Prostate gland (tissue), 2 donors: Measurements from ENCODE around the gene NUP210. TPM values are rescaled to one million over a fixed set of nuclear protein-coding genes. Genes with fewer than 3 reads are reported as not detected.

Experiments
- DNase-seq: peaks from one replicate; pipeline ENCODE4 v3.0.0-alpha.2; 2019; ENCODE audit warnings: low spot score
- H3K27ac ChIP-seq, 2 donors: fragments of 200-600 bp; sonication (generic); 2 replicates each; pipeline ENCODE4 v1.5.1; 2017 to 2019
- H3K27me3 ChIP-seq: fragments of 200-600 bp; sonication (generic); replicated peaks from 2 replicates; pipeline ENCODE4 v1.5.1; 2019; ENCODE audit not compliant: insufficient read depth
- H3K36me3 ChIP-seq, 2 donors: fragments of 200-600 bp; sonication (generic); 1 replicate in 1 of 2; 2 replicates in 1 of 2; pipeline versions ENCODE4 v1.5.1 to v1.8.1; 2017 to 2019
- H3K4me1 ChIP-seq: fragments of 200-600 bp; sonication (generic); replicated peaks from 2 replicates; pipeline ENCODE4 v1.5.1; 2019
- H3K4me3 ChIP-seq, 2 donors: fragments of 200-600 bp; sonication (generic); 2 replicates each; pipeline ENCODE4 v1.5.1; 2017 to 2019
- H3K9me3 ChIP-seq: fragments of 200-600 bp; sonication (generic); 2 replicates; pipeline ENCODE4 v1.5.1; 2017
- POLR2A ChIP-seq: fragments of 450-650 bp; IDR thresholded peaks from one replicate; pipeline ENCODE4 v1.6.1; 2016; ENCODE audit warnings: antibody characterized with exemption, mild to moderate bottlenecking
- POLR2AphosphoS5 ChIP-seq: sonication (generic); formaldehyde crosslinking; IDR thresholded peaks from one replicate; pipeline ENCODE4 v1.6.1; 2017; ENCODE audit warnings: antibody characterized with exemption
- WGBS: methylation state at CpG from one replicate; pipeline ENCODE4 v1.1.5; 2018; 5-methylcytosine and 5-hydroxymethylcytosine counted together
- intact Hi-C: fragments of 100-400 bp; cut with DNase I; formaldehyde crosslinking; loops from one replicate; pipeline ENCODE4 v1.14.2; 2022
- total RNA-seq, 2 donors: library from RNA; depleted of rRNA; stranded (reverse); fragments of >200 nt; gene quantifications; one replicate each; pipeline ENCODE4 v1.1.0, GENCODE V29; 2016
- TF ChIP-seq, protein P1 (sequence below), 4 experiments: fragments of 200-600 bp in 2 of 4; fragments of 450-650 bp in 2 of 4; sonication (generic) in 2 of 4; IDR thresholded peaks; 1 replicate in 3 of 4; 2 replicates in 1 of 4; pipeline ENCODE4 v1.5.1; 2016 to 2019; ENCODE audit warnings: antibody characterized with exemption in 4 of 4, mild to moderate bottlenecking in 2 of 4, moderate library complexity in 2 of 4

NUP210 gene
- total RNA-seq, 2 donors from 2014 or later, result 10.6 to 31.2 TPM

DNA sequence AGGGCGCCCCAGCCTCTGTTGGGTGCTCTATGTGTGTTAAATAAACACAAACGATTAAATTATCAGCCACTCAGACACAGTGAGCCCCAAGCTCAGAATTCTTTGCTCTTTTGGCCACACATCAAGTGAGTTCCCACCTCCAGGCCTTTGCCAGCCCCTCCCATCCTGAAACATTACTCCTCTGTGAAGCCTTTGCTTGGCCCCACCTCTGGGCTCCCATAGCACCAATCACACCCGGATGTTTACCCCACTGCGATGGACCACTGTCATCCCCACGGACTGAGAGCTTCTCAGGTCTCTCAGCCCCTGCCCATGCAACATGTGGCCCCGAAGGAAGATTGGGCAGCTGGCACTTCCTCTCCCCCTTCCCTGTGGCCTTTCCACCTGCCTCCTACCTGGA is 85.1 kb downstream of the NUP210 start:
- 55% methylated on average over 6 of the region's 6 CpGs for WGBS
- H3K36me3 ChIP-seq, result no peaks in the 10 kb centered on the region
- intact Hi-C loops, result no loop called here

GRCh38 chr3:13333236-13333897 is 86.8 kb downstream of the NUP210 start:
- no peak for DNase-seq
- Histone ChIP-seq H3K36me3 (no peaks in the 10 kb centered on the region), H3K27me3 (no peaks in the 10 kb centered on the region), H3K4me1 (no peaks in the 10 kb centered on the region), H3K4me3 (no peak overlapping the region), H3K9me3 (no peaks in the 10 kb centered on the region), H3K27ac (no peak overlapping the region)
- 87% methylated on average over 14 of the region's 14 CpGs for WGBS
- TF ChIP-seq POLR2AphosphoS5, result no peak
- TF ChIP-seq POLR2A, result no peak
- TF ChIP-seq, protein P1, sequence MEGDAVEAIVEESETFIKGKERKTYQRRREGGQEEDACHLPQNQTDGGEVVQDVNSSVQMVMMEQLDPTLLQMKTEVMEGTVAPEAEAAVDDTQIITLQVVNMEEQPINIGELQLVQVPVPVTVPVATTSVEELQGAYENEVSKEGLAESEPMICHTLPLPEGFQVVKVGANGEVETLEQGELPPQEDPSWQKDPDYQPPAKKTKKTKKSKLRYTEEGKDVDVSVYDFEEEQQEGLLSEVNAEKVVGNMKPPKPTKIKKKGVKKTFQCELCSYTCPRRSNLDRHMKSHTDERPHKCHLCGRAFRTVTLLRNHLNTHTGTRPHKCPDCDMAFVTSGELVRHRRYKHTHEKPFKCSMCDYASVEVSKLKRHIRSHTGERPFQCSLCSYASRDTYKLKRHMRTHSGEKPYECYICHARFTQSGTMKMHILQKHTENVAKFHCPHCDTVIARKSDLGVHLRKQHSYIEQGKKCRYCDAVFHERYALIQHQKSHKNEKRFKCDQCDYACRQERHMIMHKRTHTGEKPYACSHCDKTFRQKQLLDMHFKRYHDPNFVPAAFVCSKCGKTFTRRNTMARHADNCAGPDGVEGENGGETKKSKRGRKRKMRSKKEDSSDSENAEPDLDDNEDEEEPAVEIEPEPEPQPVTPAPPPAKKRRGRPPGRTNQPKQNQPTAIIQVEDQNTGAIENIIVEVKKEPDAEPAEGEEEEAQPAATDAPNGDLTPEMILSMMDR (IDR thresholded peaks at IDR 0.05), result no peak
- intact Hi-C loops, result no loop called here

More for the DNA sequence above, 85.1 kb downstream of the NUP210 start:
- Histone ChIP-seq H3K4me3 (no peak overlapping the region), H3K27ac (no peak overlapping the region), H3K9me3 (no peaks in the 10 kb centered on the region), H3K27me3 (no peaks in the 10 kb centered on the region), H3K4me1 (no peaks in the 10 kb centered on the region)
- TF ChIP-seq, protein P1 (IDR thresholded peaks at IDR 0.05), result no peak
- no peak for TF ChIP-seq POLR2A
- TF ChIP-seq POLR2AphosphoS5, result no peak
- no peak for DNase-seq

GRCh38 chr3:13332740-13333139 is 87.4 kb downstream of the NUP210 start:
- no peaks in the 10 kb centered on the region for H3K9me3 ChIP-seq
- peak; percentile 41 for DNase-seq
- no peaks in the 10 kb centered on the region for H3K4me1 ChIP-seq
- WGBS, result 70% methylated on average over 6 of the region's 6 CpGs
- no peak overlapping the region for H3K27ac ChIP-seq
- no peaks in the 10 kb centered on the region for H3K27me3 ChIP-seq
- no peak overlapping the region for H3K4me3 ChIP-seq
- intact Hi-C loops, result no loop called here
- H3K36me3 ChIP-seq, result no peaks in the 10 kb centered on the region
- no peak for TF ChIP-seq POLR2A
- TF ChIP-seq POLR2AphosphoS5, result no peak
- TF ChIP-seq, protein P1 (IDR thresholded peaks at IDR 0.05), result no peak

GRCh38 chr3:13332158-13332557 is 88.0 kb downstream of the NUP210 start:
- no peaks in the 10 kb centered on the region for H3K9me3 ChIP-seq
- H3K27ac ChIP-seq, result no peak overlapping the region
- H3K4me1 ChIP-seq, result no peaks in the 10 kb centered on the region
- no peak overlapping the region for H3K4me3 ChIP-seq
- intact Hi-C loops, result no loop called here
- H3K36me3 ChIP-seq, result no peaks in the 10 kb centered on the region
- peak; percentile 34 for DNase-seq
- TF ChIP-seq POLR2AphosphoS5 (no peak), POLR2A (no peak)
- TF ChIP-seq, protein P1 (IDR thresholded peaks at IDR 0.05), result no peak
- 36% methylated on average over 8 of the region's 8 CpGs for WGBS
- H3K27me3 ChIP-seq, result no peaks in the 10 kb centered on the region

GRCh38 chr3:13329746-13330145 is 90.4 kb downstream of the NUP210 start:
- no peak for TF ChIP-seq POLR2AphosphoS5
- TF ChIP-seq, protein P1 (IDR thresholded peaks at IDR 0.05), result no peak
- no peak for TF ChIP-seq POLR2A
- no peak for DNase-seq
- no peaks in the 10 kb centered on the region for H3K36me3 ChIP-seq

More at GRCh38 chr3:13329746-13330145, 90.4 kb downstream of the NUP210 start:
- Histone ChIP-seq H3K27ac (no peak overlapping the region), H3K9me3 (no peaks in the 10 kb centered on the region), H3K27me3 (no peaks in the 10 kb centered on the region), H3K4me1 (no peaks in the 10 kb centered on the region), H3K4me3 (no peak overlapping the region)
- intact Hi-C loops, result no loop called here
- WGBS, result 97% methylated on average over 5 of the region's 5 CpGs
